Fibroblast of pulmonary artery (primary cell): ENCODE measurements around the gene DHX9.
A peak's percentile ranks its signal among the peaks of the same experiment; 100 is the strongest.
"Not testable (repeated sequence)": the region's sequence is repeated elsewhere in the genome, so short reads cannot be mapped to it uniquely, and the experiment has no call there.

Source experiments
- DNase-seq: peaks from one replicate; pipeline ENCODE4 v3.0.0-alpha.2; 2010; ENCODE audit warnings: low read depth
- H3K4me3 ChIP-seq: replicated peaks from 2 replicates; pipeline ENCODE4 v1.5.1; 2011; ENCODE audit warnings: low read depth, mild to moderate bottlenecking, control low read depth, low read length, moderate library complexity
- TF ChIP-seq, protein P1 (sequence below): IDR thresholded peaks from 2 replicates; pipeline ENCODE4 v1.5.1; 2011; ENCODE audit warnings: mild to moderate bottlenecking, control low read depth, low read length, inconsistent platforms; ENCODE audit errors: missing control alignments

DHX9 gene

DNA sequence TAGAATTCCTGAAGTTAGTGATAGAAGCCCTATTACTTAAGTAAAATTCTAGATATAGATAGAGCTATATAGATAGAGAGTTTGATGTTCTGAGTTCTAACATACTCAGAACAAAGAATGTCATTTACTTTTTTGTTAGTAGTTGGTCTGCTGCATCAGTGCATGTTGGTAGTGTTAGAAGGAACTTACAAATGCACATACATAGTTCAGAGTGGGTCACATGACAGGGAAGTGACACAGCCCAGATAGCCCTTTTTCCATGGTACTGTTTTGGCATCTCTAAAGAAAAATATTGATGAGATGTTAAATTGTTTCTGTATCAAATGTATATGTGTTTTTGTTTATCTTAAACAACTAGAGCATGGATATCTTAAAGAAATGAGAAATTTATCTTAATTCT is 45.7 kb downstream of the DHX9 start:
- DNase-seq = no peak
- TF ChIP-seq, protein P1, sequence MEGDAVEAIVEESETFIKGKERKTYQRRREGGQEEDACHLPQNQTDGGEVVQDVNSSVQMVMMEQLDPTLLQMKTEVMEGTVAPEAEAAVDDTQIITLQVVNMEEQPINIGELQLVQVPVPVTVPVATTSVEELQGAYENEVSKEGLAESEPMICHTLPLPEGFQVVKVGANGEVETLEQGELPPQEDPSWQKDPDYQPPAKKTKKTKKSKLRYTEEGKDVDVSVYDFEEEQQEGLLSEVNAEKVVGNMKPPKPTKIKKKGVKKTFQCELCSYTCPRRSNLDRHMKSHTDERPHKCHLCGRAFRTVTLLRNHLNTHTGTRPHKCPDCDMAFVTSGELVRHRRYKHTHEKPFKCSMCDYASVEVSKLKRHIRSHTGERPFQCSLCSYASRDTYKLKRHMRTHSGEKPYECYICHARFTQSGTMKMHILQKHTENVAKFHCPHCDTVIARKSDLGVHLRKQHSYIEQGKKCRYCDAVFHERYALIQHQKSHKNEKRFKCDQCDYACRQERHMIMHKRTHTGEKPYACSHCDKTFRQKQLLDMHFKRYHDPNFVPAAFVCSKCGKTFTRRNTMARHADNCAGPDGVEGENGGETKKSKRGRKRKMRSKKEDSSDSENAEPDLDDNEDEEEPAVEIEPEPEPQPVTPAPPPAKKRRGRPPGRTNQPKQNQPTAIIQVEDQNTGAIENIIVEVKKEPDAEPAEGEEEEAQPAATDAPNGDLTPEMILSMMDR = no peak
- no peak overlapping the region for H3K4me3 ChIP-seq

DNA sequence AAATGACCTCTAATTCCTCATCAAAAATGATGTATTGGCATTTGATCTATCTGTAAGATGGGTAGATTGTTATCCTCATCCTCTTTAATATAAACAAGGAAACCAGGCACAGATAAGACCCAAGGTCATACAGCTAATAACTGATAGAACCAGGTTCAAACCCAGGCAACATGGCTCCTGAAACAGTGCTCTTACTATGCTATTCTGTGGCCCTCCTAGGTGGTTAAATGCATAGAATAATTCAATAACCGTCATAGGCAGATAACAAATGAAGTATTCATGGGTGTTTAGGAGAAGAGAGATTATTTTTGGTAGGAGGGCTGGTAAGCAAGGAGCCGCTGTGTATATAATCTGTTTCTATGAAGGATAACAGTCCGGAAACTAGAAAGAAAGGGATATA is 46.4 kb downstream of the DHX9 start:
- DNase-seq = no peak
- H3K4me3 ChIP-seq = no peak overlapping the region
- TF ChIP-seq, protein P1 = no peak

DNA sequence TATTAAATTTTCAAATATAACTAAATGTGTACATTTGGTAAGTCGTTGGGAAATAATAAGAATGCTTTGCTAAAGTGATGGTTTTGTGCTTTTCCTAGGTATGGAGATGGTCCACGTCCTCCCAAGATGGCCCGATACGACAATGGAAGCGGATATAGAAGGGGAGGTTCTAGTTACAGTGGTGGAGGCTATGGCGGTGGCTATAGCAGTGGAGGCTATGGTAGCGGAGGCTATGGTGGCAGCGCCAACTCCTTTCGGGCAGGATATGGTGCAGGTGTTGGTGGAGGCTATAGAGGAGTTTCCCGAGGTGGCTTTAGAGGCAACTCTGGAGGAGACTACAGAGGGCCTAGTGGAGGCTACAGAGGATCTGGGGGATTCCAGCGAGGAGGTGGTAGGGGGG is 47.8 kb downstream of the DHX9 start:
- H3K4me3 ChIP-seq = no peak overlapping the region
- no peak for DNase-seq
- TF ChIP-seq, protein P1 = no peak

DNA sequence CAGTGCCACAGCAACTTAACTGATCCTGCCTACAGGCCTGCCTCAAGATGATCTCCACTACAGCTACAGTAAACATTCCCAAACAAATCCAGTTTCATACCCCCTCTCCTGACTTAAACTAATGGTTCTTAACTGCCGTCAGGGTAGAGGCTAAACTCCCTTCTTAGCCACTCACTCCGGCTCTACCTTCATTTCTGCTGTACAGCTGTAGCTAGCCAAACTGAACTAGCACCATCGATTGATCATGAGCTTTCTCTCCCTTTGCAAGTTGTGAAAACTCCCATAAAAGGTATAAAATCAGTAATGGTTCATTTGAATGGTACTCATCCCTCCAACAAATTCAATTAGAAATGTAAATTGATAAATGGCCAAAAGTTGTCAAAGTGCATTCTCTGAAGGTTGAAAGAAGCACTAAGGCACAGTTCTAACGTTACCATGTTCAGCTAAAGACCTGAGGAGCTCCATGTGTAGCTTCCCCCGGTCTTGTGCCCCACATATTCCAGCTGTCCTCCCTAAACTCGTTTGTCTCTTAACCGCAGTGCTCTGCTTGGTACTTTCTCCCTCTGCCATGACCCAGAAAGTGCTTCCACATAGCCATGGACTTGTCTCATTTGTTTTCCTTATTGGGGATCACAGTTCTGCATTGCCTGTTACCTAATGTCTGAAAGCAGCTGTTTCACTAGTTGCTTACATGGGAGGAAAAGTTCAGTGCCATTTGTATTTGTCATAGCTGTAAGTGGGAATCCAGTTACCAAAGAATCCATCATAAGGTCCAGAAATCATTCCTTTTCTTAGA is 49.8 kb downstream of the DHX9 start:
- peak; percentile 18 for DNase-seq
- H3K4me3 ChIP-seq = no peak overlapping the region
- TF ChIP-seq, protein P1 = no peak

DNA sequence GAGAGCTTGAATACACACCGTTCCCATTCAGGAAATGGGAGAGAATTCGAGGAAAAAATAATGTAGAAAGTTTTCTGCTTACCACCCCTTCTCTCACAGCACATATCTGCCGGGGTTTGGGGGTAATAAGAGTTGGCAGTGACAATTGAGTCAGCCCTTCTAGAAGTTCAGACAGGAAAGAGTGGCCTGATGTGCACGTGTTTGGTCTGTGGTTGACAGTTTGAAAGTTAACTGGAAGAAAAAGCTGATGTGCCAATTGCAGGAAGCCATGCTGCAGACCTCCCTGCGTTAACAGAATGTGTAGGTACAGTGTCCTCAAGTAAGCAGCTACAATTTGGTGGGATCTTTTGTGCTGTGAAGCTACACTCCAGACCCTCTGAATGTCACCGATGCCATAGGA is 50.9 kb downstream of the DHX9 start:
- TF ChIP-seq, protein P1 = no peak
- DNase-seq = no peak
- no peak overlapping the region for H3K4me3 ChIP-seq

- TF ChIP-seq, protein P1 = no peak
- no peak overlapping the region for H3K4me3 ChIP-seq
- DNase-seq = no peak
Measured at GRCh38 chr1:182890927-182891610, 51.9 kb downstream of the DHX9 start.

GRCh38 chr1:182897696-182898095 is 58.5 kb downstream of the DHX9 start:
- no peak overlapping the region for H3K4me3 ChIP-seq
- DNase-seq = no peak
- TF ChIP-seq, protein P1 = no peak

DNA sequence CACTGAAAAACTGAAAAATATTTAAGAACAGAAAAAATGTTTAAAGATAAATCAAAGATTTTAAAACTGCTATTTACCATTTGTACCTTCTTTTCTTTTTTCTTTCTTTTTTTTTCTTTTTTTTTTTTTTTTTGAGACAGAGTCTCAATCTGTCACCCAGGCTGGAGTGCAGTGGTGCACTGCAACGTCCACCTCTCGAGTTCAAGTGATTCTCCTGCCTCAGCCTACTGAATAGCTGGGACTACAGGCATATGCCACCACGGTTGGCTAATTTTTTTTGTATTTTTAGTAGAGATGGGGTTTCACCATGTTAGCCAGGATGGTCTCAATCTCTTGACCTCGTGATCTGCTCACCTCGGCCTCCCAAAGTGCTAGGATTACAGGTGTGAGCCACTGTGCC is 62.8 kb downstream of the DHX9 start:
- not testable (repeated sequence) for H3K4me3 ChIP-seq, DNase-seq
